Astrocyte of the spinal cord (primary cell): Measurements from ENCODE around the gene SCP2.

Experiments used
- DNase-seq: peaks from one replicate; pipeline ENCODE4 v3.0.0; 2011; ENCODE audit warnings: low read depth, low spot score
- H3K4me3 ChIP-seq: 2 replicates; pipeline ENCODE4 v1.5.1; 2011; ENCODE audit warnings: low read depth, mild to moderate bottlenecking, low read length, moderate library complexity
- in situ Hi-C: cut with HindIII; loops from 2 replicates; pipeline ENCODE4 v1.10.0; 2017; ENCODE audit warnings: low sequenced_read_pairs
- TF ChIP-seq, protein P1 (sequence below): IDR thresholded peaks from 2 replicates; pipeline ENCODE4 v1.5.1; 2012; ENCODE audit warnings: low read depth, mild to moderate bottlenecking, low read length, inconsistent platforms

Gene SCP2

DNA sequence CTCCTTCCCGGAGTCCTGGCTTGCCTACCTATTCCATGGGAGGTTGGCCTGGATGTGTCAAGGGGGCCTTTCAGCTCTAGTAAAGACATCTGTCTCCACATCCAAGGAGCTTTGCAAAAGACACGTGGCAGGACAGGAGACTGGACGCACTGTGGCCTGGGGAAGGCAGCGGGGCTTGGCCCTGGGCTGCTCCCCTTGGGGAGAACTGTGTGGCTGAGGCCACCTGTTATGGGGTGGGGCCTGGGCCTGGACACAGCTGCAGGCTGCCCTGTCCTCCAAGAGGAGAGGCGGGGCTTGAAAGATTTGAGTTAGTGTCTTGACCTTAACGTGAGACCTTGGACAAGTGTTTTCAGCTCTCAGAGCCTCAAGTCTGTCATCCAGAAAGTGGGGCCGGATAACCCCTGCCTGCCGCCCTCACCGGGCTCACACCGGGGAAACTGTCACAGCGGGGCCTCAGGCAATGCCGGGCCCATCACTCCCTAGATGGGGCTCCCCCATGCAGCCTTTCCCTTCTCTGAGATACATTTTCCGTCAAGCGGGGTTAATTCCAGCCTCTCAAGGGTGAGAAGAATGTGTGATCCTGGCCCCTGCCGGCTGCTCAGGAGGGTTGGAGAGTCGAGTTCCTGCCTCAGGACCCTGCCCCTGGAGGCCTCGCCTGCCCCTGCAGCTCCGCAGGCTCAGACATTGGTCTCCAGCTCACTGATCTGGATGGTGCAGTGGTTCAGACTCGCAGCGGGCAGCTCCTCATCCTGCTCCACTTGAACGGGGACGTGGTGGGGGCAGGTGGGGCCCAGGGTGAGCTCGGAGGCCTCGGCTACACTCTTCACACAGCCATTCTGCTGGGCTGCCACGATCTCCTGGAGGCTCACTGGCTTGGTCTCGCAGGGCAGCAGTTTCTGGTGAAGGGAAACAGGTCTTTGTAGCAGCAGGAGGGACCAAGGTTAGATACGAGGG is 160.5 kb downstream of the SCP2 start:
- TF ChIP-seq, protein P1, sequence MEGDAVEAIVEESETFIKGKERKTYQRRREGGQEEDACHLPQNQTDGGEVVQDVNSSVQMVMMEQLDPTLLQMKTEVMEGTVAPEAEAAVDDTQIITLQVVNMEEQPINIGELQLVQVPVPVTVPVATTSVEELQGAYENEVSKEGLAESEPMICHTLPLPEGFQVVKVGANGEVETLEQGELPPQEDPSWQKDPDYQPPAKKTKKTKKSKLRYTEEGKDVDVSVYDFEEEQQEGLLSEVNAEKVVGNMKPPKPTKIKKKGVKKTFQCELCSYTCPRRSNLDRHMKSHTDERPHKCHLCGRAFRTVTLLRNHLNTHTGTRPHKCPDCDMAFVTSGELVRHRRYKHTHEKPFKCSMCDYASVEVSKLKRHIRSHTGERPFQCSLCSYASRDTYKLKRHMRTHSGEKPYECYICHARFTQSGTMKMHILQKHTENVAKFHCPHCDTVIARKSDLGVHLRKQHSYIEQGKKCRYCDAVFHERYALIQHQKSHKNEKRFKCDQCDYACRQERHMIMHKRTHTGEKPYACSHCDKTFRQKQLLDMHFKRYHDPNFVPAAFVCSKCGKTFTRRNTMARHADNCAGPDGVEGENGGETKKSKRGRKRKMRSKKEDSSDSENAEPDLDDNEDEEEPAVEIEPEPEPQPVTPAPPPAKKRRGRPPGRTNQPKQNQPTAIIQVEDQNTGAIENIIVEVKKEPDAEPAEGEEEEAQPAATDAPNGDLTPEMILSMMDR: no peak
- DNase-seq: no peak

DNA sequence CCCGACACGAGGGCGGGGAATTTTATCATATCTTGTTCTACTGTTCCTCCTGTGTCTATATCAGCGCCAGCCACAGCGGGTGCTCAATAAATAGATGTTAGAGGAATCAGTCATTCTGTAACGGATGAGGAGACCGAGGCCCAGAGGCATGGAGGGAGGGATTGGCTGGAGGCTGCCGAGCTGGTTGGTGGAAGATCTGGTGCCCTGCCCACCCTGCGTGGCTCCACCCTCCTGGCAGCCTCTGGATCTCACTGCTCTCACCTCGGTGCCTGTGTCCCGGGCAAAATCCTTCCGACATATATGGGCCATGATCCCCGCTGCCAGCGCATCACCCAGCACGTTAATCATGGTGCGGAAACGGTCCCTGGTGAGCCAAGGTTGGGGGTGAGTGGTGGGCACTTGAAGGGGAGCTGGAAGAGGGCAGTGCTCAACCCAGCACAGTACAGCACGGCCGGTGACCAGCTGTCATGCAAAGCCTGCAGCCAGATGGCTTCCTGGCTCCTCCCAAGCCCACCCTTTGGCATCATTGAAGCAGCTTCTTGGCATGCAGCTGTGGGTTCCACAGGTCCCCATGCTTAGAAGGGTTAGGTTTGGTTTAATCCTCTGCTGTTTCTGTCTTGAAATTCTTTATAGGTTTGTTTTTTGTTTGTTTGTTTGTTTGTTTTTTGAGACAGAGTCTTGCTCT is 161.7 kb downstream of the SCP2 start:
- DNase-seq: no peak
- in situ Hi-C loops: no loop called here
- TF ChIP-seq, protein P1: no peak
- no peak overlapping the region for H3K4me3 ChIP-seq

More for the DNA sequence above, 160.5 kb downstream of the SCP2 start:
- in situ Hi-C loops: no loop called here
- no peak overlapping the region for H3K4me3 ChIP-seq

- no peak for DNase-seq
- TF ChIP-seq, protein P1: no peak
- in situ Hi-C loops: no loop called here
- H3K4me3 ChIP-seq: no peak overlapping the region
Measured at GRCh38 chr1:53089478-53090226, 162.6 kb downstream of the SCP2 start.

DNA sequence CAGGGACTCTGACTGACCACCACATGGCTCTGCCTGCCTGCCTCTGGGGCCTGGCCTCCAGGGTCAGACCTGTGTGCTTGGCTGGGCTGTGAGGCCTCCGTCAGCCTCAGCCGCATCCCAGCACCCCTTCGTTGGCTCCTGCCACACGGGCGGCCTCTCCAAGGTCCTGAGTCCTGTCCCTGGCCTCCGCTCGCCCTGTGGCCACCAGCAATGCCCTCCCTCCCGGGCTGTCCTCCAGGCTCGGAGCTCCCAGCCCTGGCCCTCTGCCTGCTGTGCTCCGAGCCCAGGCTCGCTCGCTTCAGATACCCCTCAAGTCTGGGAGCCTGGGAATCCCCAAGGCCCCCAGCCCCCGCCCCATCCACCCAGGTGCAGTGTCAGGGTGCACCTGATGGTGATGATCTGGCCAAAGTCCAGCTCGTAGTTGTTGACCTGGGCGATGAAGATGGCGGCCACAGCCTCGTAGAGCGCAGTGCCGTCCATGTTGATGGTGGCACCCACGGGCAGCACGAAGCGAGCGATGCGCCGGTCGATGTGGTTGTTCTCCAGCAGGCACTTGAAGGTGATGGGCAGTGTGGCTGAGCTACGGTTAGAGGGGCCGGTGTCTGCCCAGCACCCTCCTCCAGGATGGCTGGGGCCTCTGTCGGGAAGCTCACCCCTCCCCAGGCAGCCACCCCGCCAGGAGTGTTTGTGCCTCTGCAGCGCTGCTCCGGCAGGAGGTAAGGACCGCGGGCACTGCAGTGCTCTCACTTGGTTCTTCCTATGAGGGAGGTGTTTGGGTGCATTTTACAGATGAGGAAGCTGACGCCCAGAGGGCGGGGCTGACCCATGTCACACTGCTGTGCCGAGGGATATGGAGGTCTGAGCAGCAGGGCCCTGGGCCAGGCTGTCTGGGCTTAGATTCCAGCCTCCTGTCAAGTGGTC is 163.4 kb downstream of the SCP2 start:
- no peak for DNase-seq
- H3K4me3 ChIP-seq: no peak overlapping the region
- in situ Hi-C loops: no loop called here
- TF ChIP-seq, protein P1: no peak

DNA sequence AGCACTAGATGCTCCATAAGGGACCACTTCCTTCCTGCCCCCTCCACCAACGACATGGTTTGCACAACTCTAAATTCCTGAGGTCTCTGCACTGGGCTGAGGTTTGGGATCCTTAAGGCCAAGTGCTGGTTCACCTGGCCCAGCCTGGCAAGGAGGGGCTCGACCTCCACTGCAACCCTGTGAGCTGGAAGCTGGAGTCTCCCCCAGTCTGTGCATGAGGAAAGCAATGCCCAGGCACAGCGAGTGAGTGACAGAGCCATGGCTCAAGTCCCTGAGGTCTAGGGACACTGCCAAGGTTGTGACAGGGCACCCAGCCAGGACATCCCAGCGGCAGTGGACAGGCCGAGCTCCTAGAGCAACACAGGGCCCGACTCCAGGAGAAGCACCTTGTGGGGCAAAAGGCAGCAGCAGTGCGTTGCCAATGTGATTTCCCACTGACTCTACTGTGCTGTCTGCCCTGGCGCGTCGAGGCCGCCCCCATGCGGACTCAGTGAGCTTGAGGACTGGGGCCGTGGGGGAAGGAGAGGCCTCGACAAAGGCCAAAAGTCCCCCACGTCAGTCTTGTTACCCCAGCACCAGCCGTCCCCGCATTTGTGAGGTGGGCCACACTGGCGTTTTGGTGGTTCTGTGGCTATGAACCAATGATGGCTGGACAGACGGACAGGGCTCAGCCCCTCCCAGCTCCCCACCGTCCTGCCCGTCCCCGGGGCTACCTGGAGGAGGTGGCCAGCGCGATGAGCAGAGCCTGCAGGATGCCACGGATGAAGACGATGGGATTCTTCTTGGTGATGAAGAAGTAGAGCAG is 165.0 kb downstream of the SCP2 start:
- DNase-seq: no peak
- in situ Hi-C loops: no loop called here
- TF ChIP-seq, protein P1: no peak
- H3K4me3 ChIP-seq: no peak overlapping the region
